IPS-15b (cell line): ENCODE data around the gene SAFB2.

Experiments
- H3K27me3 ChIP-seq: one replicate; pipeline ENCODE4 v1.6.1; 2013; ENCODE audit warnings: low read length; ENCODE audit not compliant: control insufficient read depth, insufficient read depth
- H3K36me3 ChIP-seq: one replicate; pipeline ENCODE4 v1.6.1; 2013; ENCODE audit warnings: low read length; ENCODE audit not compliant: control insufficient read depth, insufficient read depth
- H3K4me1 ChIP-seq: one replicate; pipeline ENCODE4 v1.6.1; 2013; ENCODE audit warnings: mild to moderate bottlenecking, low read length; ENCODE audit not compliant: control insufficient read depth, insufficient read depth
- H3K4me3 ChIP-seq: one replicate; pipeline ENCODE4 v1.5.1; 2013; ENCODE audit warnings: low read depth, low read length
- H3K9ac ChIP-seq: one replicate; pipeline ENCODE4 v1.6.1; 2013; ENCODE audit warnings: low read depth, mild to moderate bottlenecking, low read length
- H3K9me3 ChIP-seq: one replicate; pipeline ENCODE4 v1.6.1; 2013; ENCODE audit warnings: mild to moderate bottlenecking, low read length; ENCODE audit not compliant: control insufficient read depth, insufficient read depth

SAFB2 gene

DNA sequence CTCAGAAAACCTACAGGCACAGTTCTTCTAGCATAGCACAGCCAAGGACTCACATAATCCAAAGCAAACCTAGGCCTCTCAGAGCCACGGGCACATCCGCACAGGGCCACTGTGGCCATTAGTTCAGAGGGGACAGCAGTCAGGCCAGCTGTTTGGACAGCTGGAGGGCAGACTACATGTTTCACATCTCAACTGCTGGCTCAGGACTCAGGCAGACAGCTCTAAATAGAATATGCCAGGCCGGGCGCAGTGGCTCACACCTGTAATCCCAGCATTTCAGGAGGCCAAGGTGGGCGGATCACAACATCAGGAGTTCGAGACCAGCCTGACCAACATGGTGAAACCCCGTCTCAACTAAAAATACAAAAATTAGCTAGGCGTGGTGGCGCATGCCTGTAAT, 26.8 kb downstream of the SAFB2 start:
- H3K4me3 ChIP-seq = no peak overlapping the region
- H3K9me3 ChIP-seq = no peaks in the 10 kb centered on the region
- H3K36me3 ChIP-seq = peaks cover 80% of the 10 kb centered on the region
- no peaks in the 10 kb centered on the region for H3K27me3 ChIP-seq
- no peak overlapping the region for H3K9ac ChIP-seq
- no peaks in the 10 kb centered on the region for H3K4me1 ChIP-seq

GRCh38 chr19:5595129-5595528, 27.4 kb downstream of the SAFB2 start:
- Histone ChIP-seq H3K4me3 (no peak overlapping the region), H3K9me3 (no peaks in the 10 kb centered on the region), H3K9ac (no peak overlapping the region), H3K4me1 (no peaks in the 10 kb centered on the region), H3K36me3 (peaks cover 80% of the 10 kb centered on the region), H3K27me3 (no peaks in the 10 kb centered on the region)

- no peaks in the 10 kb centered on the region for H3K27me3 ChIP-seq
- no peak overlapping the region for H3K4me3 ChIP-seq
- H3K4me1 ChIP-seq = no peaks in the 10 kb centered on the region
- H3K36me3 ChIP-seq = peaks cover 81% of the 10 kb centered on the region
- no peak overlapping the region for H3K9ac ChIP-seq
- no peaks in the 10 kb centered on the region for H3K9me3 ChIP-seq
Observed at GRCh38 chr19:5594521-5594950, 28.0 kb downstream of the SAFB2 start.

- Histone ChIP-seq H3K4me3 (no peak overlapping the region), H3K9me3 (no peaks in the 10 kb centered on the region), H3K27me3 (no peaks in the 10 kb centered on the region), H3K4me1 (no peaks in the 10 kb centered on the region), H3K9ac (no peak overlapping the region), H3K36me3 (peaks cover 84% of the 10 kb centered on the region)
Observed at GRCh38 chr19:5593343-5594255, 29.0 kb downstream of the SAFB2 start.

DNA sequence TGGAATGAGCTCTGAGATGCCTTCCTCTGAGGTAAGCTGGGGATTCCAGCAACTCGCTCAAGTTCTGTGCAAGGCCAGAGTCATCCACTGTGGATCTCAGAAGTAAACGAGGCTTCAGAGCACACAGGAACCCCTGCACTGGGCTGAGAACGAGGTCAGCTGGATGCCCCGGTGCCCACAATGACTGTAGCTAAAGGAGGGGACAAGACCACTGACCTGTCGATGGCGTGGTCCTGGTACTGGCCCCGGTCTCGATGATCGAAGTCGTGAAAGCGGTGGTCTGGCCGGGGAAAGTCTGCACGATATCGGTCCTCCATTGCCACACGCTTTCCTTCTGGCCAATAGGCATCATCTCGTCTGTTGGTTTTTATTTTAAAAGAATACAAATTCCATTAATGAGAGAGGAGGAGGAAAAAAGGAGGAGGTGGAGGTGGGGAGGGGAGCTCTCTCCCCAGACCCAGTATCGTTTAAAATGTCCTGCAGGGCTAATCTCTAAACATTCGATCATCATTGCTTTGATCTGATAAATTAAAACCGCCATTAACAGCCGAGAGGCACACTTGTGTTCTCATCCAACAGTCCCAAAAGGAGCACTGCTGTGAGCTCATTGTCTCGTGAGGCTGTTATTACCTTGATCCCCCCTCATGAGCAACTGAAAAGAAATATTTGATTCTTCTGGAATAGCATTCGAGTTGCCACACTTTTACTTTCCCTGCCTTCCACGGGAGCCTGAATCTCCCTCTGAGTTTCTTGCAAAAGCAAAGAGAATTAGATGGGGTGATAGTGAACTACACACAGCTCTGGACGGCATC, 29.8 kb downstream of the SAFB2 start:
- H3K27me3 ChIP-seq = no peaks in the 10 kb centered on the region
- H3K9me3 ChIP-seq = no peaks in the 10 kb centered on the region
- no peak overlapping the region for H3K4me3 ChIP-seq
- H3K4me1 ChIP-seq = no peaks in the 10 kb centered on the region
- H3K36me3 ChIP-seq = peaks cover 83% of the 10 kb centered on the region
- H3K9ac ChIP-seq = no peak overlapping the region

- no peaks in the 10 kb centered on the region for H3K9me3 ChIP-seq
- no peaks in the 10 kb centered on the region for H3K4me1 ChIP-seq
- H3K36me3 ChIP-seq = peaks cover 80% of the 10 kb centered on the region
- H3K4me3 ChIP-seq = no peak overlapping the region
- no peaks in the 10 kb centered on the region for H3K27me3 ChIP-seq
- no peak overlapping the region for H3K9ac ChIP-seq
Observed at GRCh38 chr19:5591476-5591875, 31.1 kb downstream of the SAFB2 start.

GRCh38 chr19:5590865-5591154, 31.8 kb downstream of the SAFB2 start:
- no peaks in the 10 kb centered on the region for H3K27me3 ChIP-seq
- no peaks in the 10 kb centered on the region for H3K4me1 ChIP-seq
- H3K36me3 ChIP-seq = peaks cover 75% of the 10 kb centered on the region

GRCh38 chr19:5590151-5590864, 32.3 kb downstream of the SAFB2 start:
- Histone ChIP-seq H3K4me3 (no peak overlapping the region), H3K36me3 (peaks cover 70% of the 10 kb centered on the region), H3K27me3 (no peaks in the 10 kb centered on the region), H3K9me3 (no peaks in the 10 kb centered on the region), H3K4me1 (peaks cover 3% of the 10 kb centered on the region), H3K9ac (no peak overlapping the region)

More at GRCh38 chr19:5590865-5591154, 31.8 kb downstream of the SAFB2 start:
- H3K4me3 ChIP-seq = no peak overlapping the region
- H3K9me3 ChIP-seq = no peaks in the 10 kb centered on the region
- no peak overlapping the region for H3K9ac ChIP-seq

DNA sequence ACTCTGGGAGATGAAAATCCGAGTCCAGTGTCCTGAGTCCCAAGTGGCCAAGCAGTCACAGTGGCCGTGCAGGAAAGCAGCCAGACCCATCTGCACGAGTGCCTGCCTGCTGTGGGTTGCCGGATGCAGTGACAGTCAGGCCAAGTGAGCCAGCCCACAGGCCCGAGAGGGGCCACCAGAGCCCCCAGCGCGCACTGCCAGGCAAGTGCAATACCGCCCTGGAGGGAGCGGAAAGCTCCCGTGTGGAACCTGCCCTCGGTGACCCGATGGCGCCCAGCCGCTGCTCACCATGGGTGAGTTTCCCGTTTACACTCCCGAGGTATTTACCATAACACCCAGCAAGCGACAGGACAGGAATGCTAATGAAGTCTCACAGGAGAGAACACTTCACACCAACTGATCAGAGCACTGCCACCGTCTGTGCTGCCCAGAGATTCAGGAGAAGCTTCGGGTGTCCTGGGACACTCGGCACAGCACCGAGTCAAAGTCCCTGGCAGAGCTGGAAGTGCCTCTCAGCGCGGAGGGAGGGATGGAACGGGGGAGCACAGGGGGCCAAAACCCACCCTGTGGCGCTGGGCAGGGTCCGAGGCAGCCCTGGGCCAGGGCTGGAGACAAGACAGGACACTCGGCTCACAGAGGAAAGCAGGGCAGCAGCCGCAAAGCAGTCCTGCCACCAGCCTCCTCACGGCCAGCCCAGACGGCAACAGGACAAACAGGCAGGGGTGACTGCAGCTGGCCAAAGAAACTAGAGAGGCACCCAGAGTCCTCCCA, 33.5 kb downstream of the SAFB2 start:
- Histone ChIP-seq H3K4me1 (peaks cover 5% of the 10 kb centered on the region), H3K36me3 (peaks cover 58% of the 10 kb centered on the region), H3K9ac (peak overlapping the region; percentile 3), H3K9me3 (no peaks in the 10 kb centered on the region), H3K27me3 (no peaks in the 10 kb centered on the region), H3K4me3 (no peak overlapping the region)

DNA sequence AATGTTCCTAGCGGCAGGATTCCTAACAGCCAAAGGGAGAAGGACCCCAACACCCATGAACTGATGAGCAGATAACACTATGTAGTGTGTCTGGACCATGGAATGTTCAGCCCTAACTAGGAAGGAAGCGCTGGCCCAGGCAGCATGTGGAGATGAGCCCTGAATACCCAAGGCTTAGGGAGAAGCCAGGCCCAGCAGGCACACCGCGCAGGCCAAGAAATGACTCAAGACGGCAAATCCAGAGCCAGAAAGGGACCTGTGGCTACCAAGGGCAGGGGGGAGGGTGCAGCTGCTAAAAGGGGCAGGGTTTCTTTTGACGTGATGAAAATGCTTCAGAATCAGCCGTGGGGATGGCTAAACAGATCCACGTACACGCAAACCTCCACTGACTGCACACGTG, 34.1 kb downstream of the SAFB2 start:
- H3K36me3 ChIP-seq = peaks cover 52% of the 10 kb centered on the region
- no peak overlapping the region for H3K9ac ChIP-seq
- no peaks in the 10 kb centered on the region for H3K27me3 ChIP-seq
- no peaks in the 10 kb centered on the region for H3K9me3 ChIP-seq
- H3K4me1 ChIP-seq = peaks cover 5% of the 10 kb centered on the region
- no peak overlapping the region for H3K4me3 ChIP-seq

- H3K36me3 ChIP-seq = peaks cover 44% of the 10 kb centered on the region
- H3K27me3 ChIP-seq = no peaks in the 10 kb centered on the region
- H3K4me3 ChIP-seq = no peak overlapping the region
- H3K9ac ChIP-seq = no peak overlapping the region
- peaks cover 5% of the 10 kb centered on the region for H3K4me1 ChIP-seq
- no peaks in the 10 kb centered on the region for H3K9me3 ChIP-seq
Observed at GRCh38 chr19:5587661-5588060, 34.9 kb downstream of the SAFB2 start.
